IMR-90 (cell line): ENCODE data around the gene MTLN. TPM values are rescaled to one million over a fixed set of nuclear protein-coding genes. Genes with fewer than 3 reads are reported as not detected.

Source experiments
- ATAC-seq: fragments of 200-7000 bp; cut with Tn5 transposase; 2 replicates; pipeline ENCODE4 v1.9.1; 2020; ENCODE audit warnings: low read depth, mild to moderate bottlenecking, moderate library complexity
- BruUV-seq: library from RNA; stranded (reverse); fragments of 400-500 nt; replicated peaks from 2 replicates; lab custom pipeline; 2021; lab: Mats Ljungman, UMichigan
- CTCF ChIA-PET: fragments of 300-600 bp; formaldehyde crosslinking; extraction: SDS; loops from one replicate; lab custom pipeline; 2021; ENCODE audit warnings: antibody characterized with exemption; lab: Yijun Ruan, JAX
- POLR2A ChIA-PET: fragments of 300-600 bp; sonication (Branson Sonifier 250); formaldehyde crosslinking; loops from one replicate; lab custom pipeline; 2022; ENCODE audit warnings: antibody characterized with exemption; ENCODE audit not compliant: unreplicated experiment; lab: Charles Lee
- DNase-seq: peaks from one replicate; pipeline ENCODE4 v3.0.0; 2013
- H2AFZ ChIP-seq: replicated peaks from 2 replicates; pipeline ENCODE3; 2013; ENCODE audit warnings: low read length, mild to moderate bottlenecking; ENCODE audit not compliant: poor library complexity
- H2AK5ac ChIP-seq: 2 replicates; pipeline ENCODE4 v1.6.1; 2013; ENCODE audit warnings: low read depth, low read length, inconsistent platforms
- H2AK9ac ChIP-seq: replicated peaks from 2 replicates; pipeline ENCODE3; 2013; ENCODE audit warnings: mild to moderate bottlenecking, low read depth, low read length, moderate library complexity; ENCODE audit not compliant: poor library complexity
- H2BK120ac ChIP-seq: 2 replicates; pipeline ENCODE4 v1.6.1; 2013; ENCODE audit warnings: low read depth, low read length, inconsistent platforms
- H2BK15ac ChIP-seq: 3 replicates; pipeline ENCODE4 v1.6.1; 2013; ENCODE audit warnings: low read depth, low read length, inconsistent platforms
- H2BK20ac ChIP-seq: 2 replicates; pipeline ENCODE4 v1.6.1; 2013; ENCODE audit warnings: low read depth, mild to moderate bottlenecking, inconsistent platforms, low read length, moderate library complexity
- H2BK5ac ChIP-seq: 2 replicates; pipeline ENCODE4 v1.6.1; 2013; ENCODE audit warnings: mild to moderate bottlenecking, low read depth, low read length, inconsistent platforms; ENCODE audit not compliant: poor library complexity, severe bottlenecking
- H3K14ac ChIP-seq: replicated peaks from 2 replicates; pipeline ENCODE4 v1.6.1; 2013; ENCODE audit warnings: low read depth, low read length, inconsistent platforms
- H3K18ac ChIP-seq: 2 replicates; pipeline ENCODE4 v1.6.1; 2013; ENCODE audit warnings: low read depth, low read length, control low read depth
- H3K23ac ChIP-seq: 2 replicates; pipeline ENCODE4 v1.6.1; 2013; ENCODE audit warnings: low read depth, low read length, inconsistent platforms
- H3K27ac ChIP-seq: 2 replicates; pipeline ENCODE4 v1.5.1; 2013; ENCODE audit warnings: mild to moderate bottlenecking, control low read depth, low read length; ENCODE audit not compliant: insufficient read depth
- H3K27me3 ChIP-seq: 2 replicates; pipeline ENCODE4 v1.6.1; 2013; ENCODE audit warnings: low read length; ENCODE audit not compliant: control insufficient read depth, insufficient read depth
- H3K36me3 ChIP-seq: 2 replicates; pipeline ENCODE4 v1.6.1; 2013; ENCODE audit warnings: low read length, mixed read lengths; ENCODE audit not compliant: control insufficient read depth, insufficient read depth
- H3K4ac ChIP-seq: 2 replicates; pipeline ENCODE4 v1.6.1; 2013; ENCODE audit warnings: low read depth, low read length, inconsistent platforms
- H3K4me1 ChIP-seq: 2 replicates; pipeline ENCODE4 v1.6.1; 2013; ENCODE audit warnings: low read length, mixed read lengths; ENCODE audit not compliant: control insufficient read depth, insufficient read depth
- H3K4me2 ChIP-seq: 2 replicates; pipeline ENCODE4 v1.6.1; 2013; ENCODE audit warnings: low read depth, mild to moderate bottlenecking, control low read depth, low read length, moderate library complexity
- H3K4me3 ChIP-seq: 2 replicates; pipeline ENCODE4 v1.5.1; 2013; ENCODE audit warnings: low read depth, mild to moderate bottlenecking, control low read depth, low read length, moderate library complexity; ENCODE audit not compliant: insufficient read depth
- H3K56ac ChIP-seq: 2 replicates; pipeline ENCODE4 v1.6.1; 2013; ENCODE audit warnings: low read length, inconsistent platforms; ENCODE audit not compliant: insufficient read depth; ENCODE audit errors: extremely low read depth
- H3K79me1 ChIP-seq, 2 experiments: 2 replicates each; pipeline ENCODE4 v1.6.1; 2013; ENCODE audit warnings: low read length in 2 of 2, inconsistent platforms in 1 of 2, low read depth in 1 of 2
- H3K9ac ChIP-seq: 2 replicates; pipeline ENCODE4 v1.6.1; 2013; ENCODE audit warnings: low read depth, low read length, control low read depth
- H3K9me1 ChIP-seq: 2 replicates; pipeline ENCODE4 v1.6.1; 2013; ENCODE audit warnings: low read length, inconsistent platforms; ENCODE audit not compliant: insufficient read depth
- H3K9me3 ChIP-seq: 2 replicates; pipeline ENCODE4 v1.6.1; 2013; ENCODE audit warnings: low read length; ENCODE audit not compliant: control insufficient read depth, insufficient read depth
- H4K20me1 ChIP-seq: 2 replicates; pipeline ENCODE4 v1.6.1; 2013; ENCODE audit warnings: low read length, inconsistent platforms; ENCODE audit not compliant: insufficient read depth
- H4K5ac ChIP-seq: 2 replicates; pipeline ENCODE4 v1.6.1; 2013; ENCODE audit warnings: mild to moderate bottlenecking, low read depth, low read length, control low read depth
- H4K8ac ChIP-seq, 2 experiments: 2 replicates each; pipeline ENCODE4 v1.6.1; 2013; ENCODE audit warnings: low read depth in 2 of 2, low read length in 2 of 2, control low read depth in 1 of 2, inconsistent platforms in 1 of 2
- H4K91ac ChIP-seq: 2 replicates; pipeline ENCODE4 v1.6.1; 2013; ENCODE audit warnings: low read depth, low read length, inconsistent platforms; ENCODE audit not compliant: insufficient read depth
- BHLHE40 ChIP-seq: fragments of 150-350 bp; IDR thresholded peaks from 2 replicates; pipeline ENCODE4 v1.6.1; 2016; ENCODE audit warnings: mild to moderate bottlenecking, low read depth, low read length
- CEBPB ChIP-seq: IDR thresholded peaks from 2 replicates; pipeline ENCODE4 v1.6.1; 2012; ENCODE audit warnings: low read depth, low read length, improper control_type of control experiment
- CHD1 ChIP-seq: IDR thresholded peaks from 2 replicates; pipeline ENCODE4 v1.6.1; 2012; ENCODE audit warnings: low read depth, low read length, improper control_type of control experiment
- MAFK ChIP-seq: IDR thresholded peaks from 2 replicates; pipeline ENCODE4 v1.6.1; 2012; ENCODE audit warnings: low read depth, low read length, improper control_type of control experiment
- MXI1 ChIP-seq: IDR thresholded peaks from 2 replicates; pipeline ENCODE4 v1.6.1; 2012; ENCODE audit warnings: low read depth, mild to moderate bottlenecking, low read length, moderate library complexity, borderline replicate concordance
- NFE2L2 ChIP-seq: fragments of 150-350 bp; IDR thresholded peaks from 2 replicates; pipeline ENCODE4 v1.6.1; 2016; ENCODE audit warnings: low read depth, mild to moderate bottlenecking, low read length
- POLR2A ChIP-seq: IDR thresholded peaks from 2 replicates; pipeline ENCODE4 v1.6.1; 2012; ENCODE audit warnings: mild to moderate bottlenecking, low read depth, low read length
- RAD21 ChIP-seq: IDR thresholded peaks from 2 replicates; pipeline ENCODE4 v1.6.1; 2012; ENCODE audit warnings: low read length, improper control_type of control experiment
- RCOR1 ChIP-seq: IDR thresholded peaks from 2 replicates; pipeline ENCODE4 v1.6.1; 2012; ENCODE audit warnings: mild to moderate bottlenecking, low read length, improper control_type of control experiment; ENCODE audit not compliant: insufficient replicate concordance
- RFX5 ChIP-seq: IDR thresholded peaks from 2 replicates; pipeline ENCODE4 v1.8.0; 2012; ENCODE audit warnings: low read depth, mild to moderate bottlenecking, low read length, moderate library complexity
- SMC3 ChIP-seq: fragments of 150-350 bp; IDR thresholded peaks from 2 replicates; pipeline ENCODE4 v1.6.1; 2016; ENCODE audit warnings: low read depth, mild to moderate bottlenecking, antibody characterized with exemption, low read length, moderate library complexity
- WGBS, 2 experiments: methylation state at CpG; one replicate each; pipeline versions ENCODE4 v1.1.5 to v1.1.7; 2013; ENCODE audit warnings: missing lambda C conversion rate in 2 of 2; ENCODE audit not compliant: insufficient read length in 1 of 2; ENCODE audit errors: extremely low coverage in 2 of 2; 5-methylcytosine and 5-hydroxymethylcytosine counted together
- dilution Hi-C: fragments of 300-500 bp; cut with HindIII; formaldehyde crosslinking; loops from one replicate; pipeline ENCODE4 v1.14.3; 2018; ENCODE audit warnings: low sequenced_read_pairs; ENCODE audit not compliant: unreplicated experiment
- in situ Hi-C: fragments of 300-500 bp; cut with MboI; formaldehyde crosslinking; loops from 3 replicates; pipeline ENCODE4 v1.14.3; 2019; ENCODE audit warnings: low sequenced_read_pairs, inconsistent platforms, mixed read lengths
- intact Hi-C: fragments of 100-400 bp; cut with micrococcal nuclease; formaldehyde crosslinking; loops from 2 replicates; pipeline ENCODE4 v1.10.0; 2022
- polyA plus RNA-seq, 3 experiments: library from polyadenylated mRNA; depleted of rRNA; stranded (reverse); fragments of >200 nt; gene quantifications; 2 replicates each; pipeline ENCODE4 v1.2.3, GENCODE V29; 2012; ENCODE audit warnings: low replicate concordance in 1 of 3
- total RNA-seq: library from RNA; depleted of rRNA; stranded (reverse); fragments of >200 nt; gene quantifications from 2 replicates; pipeline ENCODE4 v1.2.3, GENCODE V29; 2012
- TF ChIP-seq, protein P1 (sequence below): fragments of 150-350 bp; IDR thresholded peaks from 2 replicates; pipeline ENCODE4 v1.6.1; 2017; ENCODE audit warnings: mild to moderate bottlenecking, antibody characterized with exemption, low read length, low read depth
- TF ChIP-seq, protein P2 (sequence below): conservative IDR thresholded peaks from 2 replicates; pipeline ENCODE4 v1.5.1; 2012; ENCODE audit warnings: mild to moderate bottlenecking, low read depth, low read length, improper control_type of control experiment
- TF ChIP-seq, protein P3 (sequence below): fragments of 150-350 bp; IDR thresholded peaks from 2 replicates; pipeline ENCODE4 v1.6.1; 2016; ENCODE audit warnings: low read depth, mild to moderate bottlenecking, low read length, moderate library complexity, borderline replicate concordance

The MTLN gene
- total and polyA plus RNA-seq, 2 of the 4 experiments (the other 2 are of a cell fraction), result 13.5 to 14.5 TPM

DNA sequence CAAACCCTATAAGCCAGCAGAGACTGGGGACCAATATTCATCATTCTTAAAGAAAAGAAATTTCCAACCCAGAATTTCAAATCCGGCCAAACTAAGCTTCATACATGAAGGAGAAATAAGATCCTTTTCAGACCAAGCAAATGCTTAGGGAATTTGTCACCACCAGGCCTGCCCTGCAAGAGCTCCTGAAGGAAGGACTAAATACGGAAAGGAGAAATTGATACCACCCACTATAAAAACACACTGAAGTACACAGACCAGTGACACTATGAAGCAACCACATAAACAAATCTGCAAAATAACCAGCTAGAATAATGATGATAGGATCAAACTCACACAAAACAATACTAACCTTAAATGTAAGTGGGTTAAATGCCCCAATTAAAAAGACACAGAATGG, 29.9 kb downstream of the MTLN start:
- H3K27ac ChIP-seq, result no peak overlapping the region
- H3K56ac ChIP-seq, result no peak overlapping the region
- H3K4ac ChIP-seq, result no peak overlapping the region

More for the DNA sequence above, 29.9 kb downstream of the MTLN start:
- no CpG with 5 or more reads among the region's 2 CpGs for WGBS, 2 experiments
- no peak overlapping the region for H2AK9ac ChIP-seq
- no peak overlapping the region for H3K4me3 ChIP-seq
- no peak overlapping the region for H3K23ac ChIP-seq
- H3K36me3 ChIP-seq, result no peaks in the 10 kb centered on the region
- CTCF ChIA-PET, result interaction anchor here (0.6 kb wide), 1 partner anchor 986 kb away, joined by 5 read pairs; no protein-coding TSS in a partner anchor
- no peak overlapping the region for H2BK5ac ChIP-seq
- POLR2A ChIA-PET, result no interaction called here
- H4K20me1 ChIP-seq, result no peaks in the 10 kb centered on the region
- H3K9me1 ChIP-seq, result no peaks in the 10 kb centered on the region
- H3K9me3 ChIP-seq, result peaks cover 14% of the 10 kb centered on the region
- no peaks in the 10 kb centered on the region for H3K4me1 ChIP-seq
- H3K79me1 ChIP-seq, result no peaks in the 10 kb centered on the region
- no peak overlapping the region for H2AFZ ChIP-seq
- dilution Hi-C loops (no loop called here), in situ Hi-C loops (no loop called here), intact Hi-C loops (no loop called here)
- no peak overlapping the region for H3K9ac ChIP-seq
- H2AK5ac ChIP-seq, result no peak overlapping the region
- no peak overlapping the region for H4K8ac ChIP-seq
- no peak overlapping the region for H2BK15ac ChIP-seq
- ATAC-seq (no peak), DNase-seq (no peak)
- no peak overlapping the region for H4K5ac ChIP-seq
- no peak for TF ChIP-seq RAD21
- TF ChIP-seq, protein P1, sequence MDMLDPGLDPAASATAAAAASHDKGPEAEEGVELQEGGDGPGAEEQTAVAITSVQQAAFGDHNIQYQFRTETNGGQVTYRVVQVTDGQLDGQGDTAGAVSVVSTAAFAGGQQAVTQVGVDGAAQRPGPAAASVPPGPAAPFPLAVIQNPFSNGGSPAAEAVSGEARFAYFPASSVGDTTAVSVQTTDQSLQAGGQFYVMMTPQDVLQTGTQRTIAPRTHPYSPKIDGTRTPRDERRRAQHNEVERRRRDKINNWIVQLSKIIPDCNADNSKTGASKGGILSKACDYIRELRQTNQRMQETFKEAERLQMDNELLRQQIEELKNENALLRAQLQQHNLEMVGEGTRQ, result no peak
- TF ChIP-seq NFE2L2, result no peak
- TF ChIP-seq CEBPB, result no peak
- TF ChIP-seq SMC3, result no peak
- TF ChIP-seq CHD1, result no peak
- TF ChIP-seq BHLHE40, result no peak
- no peak for TF ChIP-seq MAFK
- TF ChIP-seq RCOR1, result no peak
- TF ChIP-seq RFX5, result no peak
- TF ChIP-seq, protein P2, sequence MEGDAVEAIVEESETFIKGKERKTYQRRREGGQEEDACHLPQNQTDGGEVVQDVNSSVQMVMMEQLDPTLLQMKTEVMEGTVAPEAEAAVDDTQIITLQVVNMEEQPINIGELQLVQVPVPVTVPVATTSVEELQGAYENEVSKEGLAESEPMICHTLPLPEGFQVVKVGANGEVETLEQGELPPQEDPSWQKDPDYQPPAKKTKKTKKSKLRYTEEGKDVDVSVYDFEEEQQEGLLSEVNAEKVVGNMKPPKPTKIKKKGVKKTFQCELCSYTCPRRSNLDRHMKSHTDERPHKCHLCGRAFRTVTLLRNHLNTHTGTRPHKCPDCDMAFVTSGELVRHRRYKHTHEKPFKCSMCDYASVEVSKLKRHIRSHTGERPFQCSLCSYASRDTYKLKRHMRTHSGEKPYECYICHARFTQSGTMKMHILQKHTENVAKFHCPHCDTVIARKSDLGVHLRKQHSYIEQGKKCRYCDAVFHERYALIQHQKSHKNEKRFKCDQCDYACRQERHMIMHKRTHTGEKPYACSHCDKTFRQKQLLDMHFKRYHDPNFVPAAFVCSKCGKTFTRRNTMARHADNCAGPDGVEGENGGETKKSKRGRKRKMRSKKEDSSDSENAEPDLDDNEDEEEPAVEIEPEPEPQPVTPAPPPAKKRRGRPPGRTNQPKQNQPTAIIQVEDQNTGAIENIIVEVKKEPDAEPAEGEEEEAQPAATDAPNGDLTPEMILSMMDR, result no peak
- no peak for TF ChIP-seq POLR2A
- TF ChIP-seq, protein P3, sequence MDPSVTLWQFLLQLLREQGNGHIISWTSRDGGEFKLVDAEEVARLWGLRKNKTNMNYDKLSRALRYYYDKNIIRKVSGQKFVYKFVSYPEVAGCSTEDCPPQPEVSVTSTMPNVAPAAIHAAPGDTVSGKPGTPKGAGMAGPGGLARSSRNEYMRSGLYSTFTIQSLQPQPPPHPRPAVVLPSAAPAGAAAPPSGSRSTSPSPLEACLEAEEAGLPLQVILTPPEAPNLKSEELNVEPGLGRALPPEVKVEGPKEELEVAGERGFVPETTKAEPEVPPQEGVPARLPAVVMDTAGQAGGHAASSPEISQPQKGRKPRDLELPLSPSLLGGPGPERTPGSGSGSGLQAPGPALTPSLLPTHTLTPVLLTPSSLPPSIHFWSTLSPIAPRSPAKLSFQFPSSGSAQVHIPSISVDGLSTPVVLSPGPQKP, result no peak
- TF ChIP-seq MXI1, result no peak
- no TSS peak for BruUV-seq
- no peak overlapping the region for H3K14ac ChIP-seq
- no peak overlapping the region for H2BK20ac ChIP-seq
- H3K27me3 ChIP-seq, result no peaks in the 10 kb centered on the region; the same call in 1 of the 2 replicates
- H4K91ac ChIP-seq, result no peak overlapping the region
- H3K18ac ChIP-seq, result no peak overlapping the region
- no peak overlapping the region for H3K4me2 ChIP-seq
- no peak overlapping the region for H2BK120ac ChIP-seq
